HUES48 (cell line): Measurements from ENCODE around the gene CD81.

Experiments used
- H3K27ac ChIP-seq: one replicate; pipeline ENCODE4 v1.7.0; 2013; ENCODE audit warnings: low read depth, low read length, inconsistent platforms
- H3K27me3 ChIP-seq: 2 replicates; pipeline ENCODE4 v1.6.1; 2013; ENCODE audit warnings: mild to moderate bottlenecking, low read length; ENCODE audit not compliant: control insufficient read depth, insufficient read depth
- H3K36me3 ChIP-seq: 2 replicates; pipeline ENCODE4 v1.6.1; 2013; ENCODE audit warnings: low read length; ENCODE audit not compliant: control insufficient read depth, insufficient read depth
- H3K4me1 ChIP-seq: 2 replicates; pipeline ENCODE4 v1.6.1; 2013; ENCODE audit warnings: mild to moderate bottlenecking, low read length; ENCODE audit not compliant: control insufficient read depth, insufficient read depth
- H3K4me3 ChIP-seq: 2 replicates; pipeline ENCODE4 v1.5.1; 2013; ENCODE audit warnings: mild to moderate bottlenecking, low read depth, low read length
- H3K9ac ChIP-seq: 2 replicates; pipeline ENCODE4 v1.6.1; 2013; ENCODE audit warnings: mild to moderate bottlenecking, low read depth, low read length, moderate library complexity
- H3K9me3 ChIP-seq: 2 replicates; pipeline ENCODE4 v1.6.1; 2013; ENCODE audit warnings: low read length; ENCODE audit not compliant: control insufficient read depth, insufficient read depth

CD81 gene

DNA sequence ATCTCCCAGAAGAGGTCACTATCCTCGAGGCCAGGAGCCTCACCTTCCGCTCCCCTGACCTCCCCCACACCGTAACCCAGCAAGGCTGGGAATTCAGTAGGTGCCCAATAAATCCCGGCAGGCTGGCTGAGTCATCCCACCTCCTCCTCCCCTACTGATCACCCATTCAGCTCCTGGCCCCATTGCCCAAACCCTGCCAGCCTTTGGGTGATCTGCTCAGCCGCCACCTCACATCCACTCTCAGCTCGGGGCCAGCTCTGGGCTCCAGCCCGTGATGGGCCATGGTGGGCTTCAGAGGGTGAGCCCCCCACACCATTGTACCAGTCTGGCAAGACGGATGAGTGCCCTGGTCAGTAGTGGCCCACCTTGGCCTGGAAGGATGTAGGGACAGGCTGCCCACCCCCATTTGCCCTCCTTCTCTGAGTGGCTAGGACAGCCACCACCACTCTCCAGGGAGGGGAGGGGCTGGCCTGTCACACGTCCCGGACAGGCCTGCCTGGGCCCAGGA lies 59.0 kb downstream of the CD81 start:
- Histone ChIP-seq H3K27ac (no peak overlapping the region), H3K4me3 (no peak overlapping the region), H3K9ac (no peak overlapping the region), H3K4me1 (no peaks in the 10 kb centered on the region), H3K9me3 (no peaks in the 10 kb centered on the region), H3K27me3 (peaks cover 32% of the 10 kb centered on the region), H3K36me3 (no peaks in the 10 kb centered on the region)

DNA sequence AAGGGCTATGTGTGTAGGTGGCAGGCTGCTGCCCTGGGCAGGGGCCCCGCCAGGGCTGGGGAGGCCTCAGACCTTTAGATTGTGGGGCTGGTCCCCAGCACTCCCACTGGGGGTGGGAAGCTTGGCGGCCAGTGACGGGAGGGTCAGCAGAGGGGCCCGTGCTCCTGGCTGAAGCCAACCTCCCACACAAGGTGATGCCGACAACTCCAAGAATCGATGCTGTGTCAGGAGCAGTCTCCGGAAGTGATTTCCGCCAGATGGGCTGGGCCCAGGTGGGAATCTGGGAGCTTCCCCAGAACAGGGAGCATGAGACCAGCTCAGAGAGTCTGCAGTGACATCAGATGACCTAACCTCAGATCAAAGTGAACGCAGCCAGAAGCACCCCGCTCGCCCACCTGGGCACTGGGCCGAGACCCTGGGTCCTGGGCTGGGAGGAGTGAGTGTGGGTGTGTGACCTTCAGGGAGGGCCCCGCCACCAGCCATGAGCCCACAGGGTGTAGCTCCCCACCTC lies 59.5 kb downstream of the CD81 start:
- H3K27ac ChIP-seq = no peak overlapping the region
- H3K4me1 ChIP-seq = no peaks in the 10 kb centered on the region

DNA sequence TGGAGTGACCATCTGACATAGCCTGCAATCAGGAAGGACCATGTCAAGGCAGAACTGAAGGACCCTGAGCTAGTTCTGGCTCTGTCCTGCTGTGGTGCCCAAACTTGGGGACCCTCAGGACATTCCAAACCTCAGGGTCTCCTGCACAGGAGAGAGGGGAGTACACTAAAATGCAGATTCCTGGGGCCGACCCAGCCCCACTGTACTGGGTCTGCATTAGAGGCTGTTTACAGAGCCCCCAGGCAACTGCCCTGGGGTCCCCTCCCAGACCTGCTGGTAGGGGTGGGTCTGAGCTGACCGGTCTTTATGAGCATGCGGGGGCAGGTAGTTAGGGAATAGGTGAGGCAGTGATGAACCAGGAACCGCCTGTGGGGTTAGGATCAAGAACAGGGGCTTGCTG lies 60.4 kb downstream of the CD81 start:
- Histone ChIP-seq H3K36me3 (no peaks in the 10 kb centered on the region), H3K4me3 (no peak overlapping the region), H3K27ac (no peak overlapping the region), H3K4me1 (no peaks in the 10 kb centered on the region), H3K27me3 (peaks cover 44% of the 10 kb centered on the region), H3K9ac (no peak overlapping the region), H3K9me3 (no peaks in the 10 kb centered on the region)

More for the DNA sequence above, 59.5 kb downstream of the CD81 start:
- Histone ChIP-seq H3K9me3 (no peaks in the 10 kb centered on the region), H3K9ac (no peak overlapping the region), H3K27me3 (peaks cover 36% of the 10 kb centered on the region), H3K36me3 (no peaks in the 10 kb centered on the region), H3K4me3 (no peak overlapping the region)

DNA sequence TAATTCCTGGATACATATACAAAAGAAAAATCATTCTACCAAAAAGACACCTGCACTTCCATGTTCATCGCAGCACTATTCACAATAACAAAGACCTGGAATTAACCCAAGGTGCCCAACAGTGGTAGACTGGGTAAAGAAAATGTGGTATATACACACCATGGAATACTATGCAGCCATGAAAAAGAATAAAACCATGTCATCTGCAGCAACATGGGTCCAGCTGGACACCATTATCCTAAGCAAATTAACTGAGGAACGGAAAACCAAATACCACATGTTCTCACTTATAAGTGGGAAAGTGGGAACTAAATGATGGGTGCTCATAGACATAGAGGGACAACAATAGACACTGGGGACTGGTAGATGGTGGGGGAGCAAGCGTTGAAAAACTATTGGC lies 62.7 kb downstream of the CD81 start:
- Histone ChIP-seq H3K4me1 (no peaks in the 10 kb centered on the region), H3K36me3 (no peaks in the 10 kb centered on the region), H3K4me3 (no peak overlapping the region), H3K27ac (no peak overlapping the region), H3K9me3 (no peaks in the 10 kb centered on the region), H3K9ac (no peak overlapping the region), H3K27me3 (peaks cover 62% of the 10 kb centered on the region)

DNA sequence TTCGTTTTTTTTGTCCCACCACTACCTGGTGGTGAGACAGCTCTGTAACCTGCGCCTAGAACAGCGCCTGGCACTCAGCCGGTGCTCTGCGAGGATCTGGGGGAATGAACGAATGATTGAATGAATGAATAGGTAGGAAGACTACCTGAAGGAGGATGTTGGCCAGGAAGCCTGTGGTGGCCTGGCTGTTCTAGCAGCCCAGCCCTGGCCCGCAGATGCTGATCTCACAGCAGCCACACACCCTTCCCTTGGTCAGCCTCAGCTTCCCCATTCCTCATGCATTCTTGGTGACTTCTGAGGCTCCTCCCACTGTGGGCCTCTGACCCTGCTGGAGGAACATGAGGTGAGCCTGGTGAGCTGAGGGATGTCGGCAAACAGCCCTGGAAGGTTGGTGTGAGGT lies 63.5 kb downstream of the CD81 start:
- H3K36me3 ChIP-seq = no peaks in the 10 kb centered on the region
- no peak overlapping the region for H3K27ac ChIP-seq
- H3K27me3 ChIP-seq = peaks cover 68% of the 10 kb centered on the region
- no peaks in the 10 kb centered on the region for H3K4me1 ChIP-seq
- no peak overlapping the region for H3K4me3 ChIP-seq
- H3K9ac ChIP-seq = no peak overlapping the region
- H3K9me3 ChIP-seq = no peaks in the 10 kb centered on the region

DNA sequence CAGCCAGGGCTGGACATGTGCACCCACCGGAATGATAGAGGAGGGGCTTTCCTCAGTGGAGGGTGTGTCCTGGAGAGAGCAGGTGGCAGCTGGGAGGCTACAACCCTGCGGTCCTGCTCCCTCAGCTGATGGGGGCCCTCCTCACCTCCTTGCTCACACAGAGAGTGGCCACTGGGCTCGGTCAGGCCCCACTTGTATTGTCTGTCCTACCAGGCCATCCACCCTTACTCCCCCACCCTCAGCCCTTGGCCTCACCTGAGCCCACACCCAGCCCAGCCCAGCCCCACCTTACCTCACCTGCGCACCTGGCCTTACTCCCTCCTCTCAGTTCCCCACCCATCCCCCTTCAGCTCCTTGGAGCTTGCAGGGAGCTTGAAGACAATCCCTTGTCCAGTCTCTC lies 64.1 kb downstream of the CD81 start:
- Histone ChIP-seq H3K4me3 (no peak overlapping the region), H3K4me1 (no peaks in the 10 kb centered on the region), H3K9ac (no peak overlapping the region), H3K9me3 (no peaks in the 10 kb centered on the region), H3K27me3 (peaks cover 73% of the 10 kb centered on the region), H3K27ac (no peak overlapping the region), H3K36me3 (no peaks in the 10 kb centered on the region)

DNA sequence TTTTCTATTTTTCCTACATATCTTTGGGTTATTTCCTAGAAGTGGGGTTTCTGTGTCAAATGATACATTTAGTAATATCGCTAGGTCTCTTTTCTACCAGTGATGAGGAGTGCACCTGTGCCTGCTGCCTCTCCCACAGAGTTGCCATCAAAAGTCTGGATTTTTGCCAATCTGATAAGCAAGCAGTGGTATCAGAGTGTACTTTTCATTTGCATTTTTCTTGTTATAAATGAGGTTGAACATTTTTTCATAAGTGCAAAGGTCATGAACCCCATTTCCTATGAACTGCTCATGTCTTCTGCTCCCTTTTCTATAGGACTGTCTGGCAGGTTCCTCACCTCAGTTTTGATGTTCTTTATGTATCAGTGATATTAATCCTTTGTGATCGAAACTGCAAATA lies 65.5 kb downstream of the CD81 start:
- Histone ChIP-seq H3K36me3 (no peaks in the 10 kb centered on the region), H3K27ac (no peak overlapping the region), H3K4me3 (no peak overlapping the region), H3K4me1 (no peaks in the 10 kb centered on the region), H3K9ac (no peak overlapping the region), H3K27me3 (peaks cover 76% of the 10 kb centered on the region), H3K9me3 (no peaks in the 10 kb centered on the region)

DNA sequence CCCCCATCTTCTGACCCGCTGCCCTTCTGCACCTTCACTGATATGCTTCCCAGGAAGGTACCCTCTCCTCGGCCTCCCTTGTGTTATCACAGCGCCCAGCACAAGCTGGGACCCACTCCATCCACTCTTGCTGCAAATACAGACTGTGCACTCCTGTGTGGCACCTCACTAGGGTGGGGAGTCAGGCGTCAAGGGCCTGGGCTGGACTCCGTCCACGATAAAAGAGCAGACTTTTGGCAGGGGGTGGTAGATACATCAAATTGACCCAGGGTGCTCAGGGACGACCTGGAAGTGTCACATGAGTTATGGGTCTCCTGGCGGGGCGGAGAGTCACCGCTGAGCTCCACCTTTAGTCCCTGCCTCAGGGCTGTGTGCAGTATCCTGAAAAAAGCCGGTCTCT lies 66.3 kb downstream of the CD81 start:
- peaks cover 84% of the 10 kb centered on the region for H3K27me3 ChIP-seq
- H3K9me3 ChIP-seq = no peaks in the 10 kb centered on the region
- no peaks in the 10 kb centered on the region for H3K36me3 ChIP-seq
- no peaks in the 10 kb centered on the region for H3K4me1 ChIP-seq
- no peak overlapping the region for H3K9ac ChIP-seq
- H3K4me3 ChIP-seq = no peak overlapping the region
- no peak overlapping the region for H3K27ac ChIP-seq

DNA sequence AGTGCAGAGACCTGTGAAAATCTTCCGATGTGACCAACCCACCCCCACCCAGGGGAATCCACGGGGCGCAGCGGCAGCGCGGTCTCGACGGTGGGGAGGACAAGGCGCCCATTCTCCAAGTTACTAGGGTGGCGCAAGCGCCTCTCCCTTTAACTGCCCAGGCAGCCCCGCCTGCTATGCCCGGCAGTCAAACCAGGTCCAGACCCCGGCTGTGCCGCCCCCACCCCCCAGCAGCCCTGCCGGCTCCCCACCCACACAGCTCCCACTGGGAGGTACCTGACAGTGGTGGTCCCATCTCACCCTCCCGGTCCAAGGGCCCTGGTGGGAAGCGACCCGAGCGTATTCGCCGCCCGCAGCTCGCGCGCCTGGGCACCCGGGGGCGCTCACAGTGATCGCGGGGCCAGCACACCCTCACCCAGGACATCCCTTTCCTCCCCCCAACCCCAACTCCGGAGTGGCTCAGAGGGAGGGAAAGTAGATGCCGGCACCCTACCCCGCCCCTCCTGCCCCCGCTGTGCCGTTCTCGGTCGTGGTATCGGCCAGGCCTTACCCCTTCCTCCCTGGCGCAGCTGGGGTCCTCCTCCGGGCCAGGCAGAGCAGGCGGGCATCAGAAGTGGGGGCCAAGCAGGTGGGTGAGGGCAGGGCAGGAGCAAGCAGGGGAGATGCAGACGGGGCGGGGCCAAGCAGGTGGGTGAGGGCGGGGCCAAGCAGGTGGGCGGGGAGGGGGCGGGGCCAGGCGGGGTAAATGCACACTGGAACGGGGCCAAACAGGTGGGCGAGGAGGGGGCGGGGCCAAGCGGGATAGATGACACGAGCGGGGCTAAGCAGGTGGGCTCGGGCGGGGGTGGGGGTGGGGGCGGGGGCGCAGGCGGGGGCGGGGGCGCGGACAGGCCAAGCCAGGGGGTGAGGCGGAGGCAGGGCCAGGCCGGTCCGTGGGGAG lies 67.0 kb downstream of the CD81 start, which contains the start of gene TRPM5:
Gene TRPM5 (minus strand): TSS at position 634 of the 940 bp plus-strand sequence. CDS start 21,478 bp downstream, outside the sequence.
- Histone ChIP-seq H3K27me3 (peaks cover 87% of the 10 kb centered on the region), H3K9ac (no peak within 1 kb of the TSS), H3K27ac (no peak within 1 kb of the TSS), H3K36me3 (no peaks in the 10 kb centered on the region), H3K4me1 (no peaks in the 10 kb centered on the region), H3K4me3 (peak within 1 kb of the TSS; percentile 63), H3K9me3 (no peaks in the 10 kb centered on the region)

DNA sequence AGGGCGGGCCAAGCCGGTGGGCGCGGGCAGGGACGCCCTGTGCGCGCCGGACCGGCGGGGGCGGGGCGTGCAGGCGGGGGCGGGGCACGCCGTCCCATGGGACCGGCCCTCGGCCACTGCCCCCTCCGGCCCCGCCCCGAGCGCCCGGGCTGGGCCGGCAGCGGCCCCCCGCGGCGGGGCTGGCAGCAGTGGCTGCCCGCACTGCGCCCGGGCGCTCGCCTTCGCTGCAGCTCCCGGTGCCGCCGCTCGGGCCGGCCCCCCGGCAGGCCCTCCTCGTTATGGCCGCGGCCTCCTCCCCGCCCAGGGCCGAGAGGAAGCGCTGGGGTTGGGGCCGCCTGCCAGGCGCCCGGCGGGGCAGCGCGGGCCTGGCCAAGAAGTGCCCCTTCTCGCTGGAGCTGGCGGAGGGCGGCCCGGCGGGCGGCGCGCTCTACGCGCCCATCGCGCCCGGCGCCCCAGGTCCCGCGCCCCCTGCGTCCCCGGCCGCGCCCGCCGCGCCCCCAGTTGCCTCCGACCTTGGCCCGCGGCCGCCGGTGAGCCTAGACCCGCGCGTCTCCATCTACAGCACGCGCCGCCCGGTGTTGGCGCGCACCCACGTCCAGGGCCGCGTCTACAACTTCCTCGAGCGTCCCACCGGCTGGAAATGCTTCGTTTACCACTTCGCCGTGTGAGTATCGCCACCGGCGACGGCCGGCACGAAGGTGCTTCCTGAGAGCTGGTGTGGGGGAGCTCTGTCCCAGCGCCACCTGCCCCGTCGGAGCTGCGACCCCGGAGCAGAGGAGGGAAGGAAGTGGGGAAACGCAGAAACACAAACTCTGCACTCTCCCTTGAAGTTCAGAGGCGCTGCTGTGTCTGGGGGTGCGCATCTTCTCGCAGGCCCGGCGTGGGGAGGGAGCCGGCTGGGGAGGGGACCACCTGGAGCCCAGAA lies 68.0 kb downstream of the CD81 start, which contains the start of gene KCNQ1:
Gene KCNQ1 (plus strand): TSS at position 188 of the 925 bp plus-strand sequence. CDS start 91 bp downstream, at position 279.
- Histone ChIP-seq H3K9ac (no peak within 1 kb of the TSS), H3K27ac (no peak within 1 kb of the TSS), H3K4me1 (no peaks in the 10 kb centered on the region), H3K9me3 (no peaks in the 10 kb centered on the region), H3K4me3 (peak within 1 kb of the TSS; percentile 63), H3K36me3 (no peaks in the 10 kb centered on the region), H3K27me3 (peaks cover 89% of the 10 kb centered on the region)
